Natural killer cell (primary cell): Measurements from ENCODE around the gene NDUFA13. TPM values are rescaled to one million over a fixed set of nuclear protein-coding genes. Genes with fewer than 3 reads are reported as not detected.

ENCODE experiments used
- ATAC-seq, 3 donors: fragments of 150-1000 bp in 2 of 3; fragments of 200-7000 bp in 1 of 3; cut with Tn5 transposase; 1 replicate in 1 of 3; 2 replicates in 2 of 3; pipeline ENCODE4 v1.10.0; 2021; ENCODE audit warnings: mild to moderate bottlenecking in 2 of 3, moderate library complexity in 2 of 3
- DNase-seq, 2 donors: peaks; one replicate each; pipeline versions ENCODE4 v3.0.0 to v3.0.0-alpha.2; 2013 to 2021; ENCODE audit warnings: mixed read lengths in 1 of 2
- H3K27ac ChIP-seq: one replicate; pipeline ENCODE4 v1.5.1; 2013; ENCODE audit warnings: mild to moderate bottlenecking, low read length
- H3K27me3 ChIP-seq: one replicate; pipeline ENCODE4 v1.6.1; 2013; ENCODE audit warnings: low read length; ENCODE audit not compliant: control insufficient read depth, insufficient read depth
- H3K36me3 ChIP-seq: one replicate; pipeline ENCODE4 v1.6.1; 2013; ENCODE audit warnings: low read length; ENCODE audit not compliant: control insufficient read depth, insufficient read depth
- H3K4me1 ChIP-seq: one replicate; pipeline ENCODE4 v1.6.1; 2013; ENCODE audit warnings: low read length; ENCODE audit not compliant: control insufficient read depth, insufficient read depth
- H3K4me3 ChIP-seq: one replicate; pipeline ENCODE4 v1.5.1; 2013; ENCODE audit warnings: low read length
- H3K9me3 ChIP-seq: one replicate; pipeline ENCODE4 v1.6.1; 2013; ENCODE audit warnings: low read length; ENCODE audit not compliant: control insufficient read depth, insufficient read depth
- H3K27ac Mint-ChIP-seq, 2 donors: one replicate each; pipeline ENCODE4 v1.8.0; 2022; ENCODE audit warnings: mild to moderate bottlenecking in 2 of 2, mixed read lengths in 2 of 2, moderate library complexity in 1 of 2
- H3K27me3 Mint-ChIP-seq, 2 donors: one replicate each; pipeline ENCODE4 v1.8.0; 2022; ENCODE audit warnings: low read depth in 2 of 2, mixed read lengths in 2 of 2
- H3K36me3 Mint-ChIP-seq: one replicate; pipeline ENCODE4 v1.8.0; 2022; ENCODE audit warnings: mixed read lengths
- H3K4me1 Mint-ChIP-seq, 2 donors: one replicate each; pipeline ENCODE4 v1.8.0; 2022; ENCODE audit warnings: mixed read lengths in 2 of 2
- H3K4me3 Mint-ChIP-seq: one replicate; pipeline ENCODE4 v1.8.0; 2022; ENCODE audit warnings: mild to moderate bottlenecking, moderate library complexity, mixed read lengths
- H3K9me3 Mint-ChIP-seq, 2 donors: one replicate each; pipeline ENCODE4 v1.8.0; 2022; ENCODE audit warnings: mixed read lengths in 2 of 2
- CTCF ChIP-seq: fragments of 200-600 bp; IDR thresholded peaks from one replicate; pipeline ENCODE4 v1.8.0; 2022; ENCODE audit warnings: antibody characterized with exemption
- WGBS: methylation state at CpG from one replicate; pipeline ENCODE4 v1.1.7; 2013; ENCODE audit warnings: missing lambda C conversion rate; ENCODE audit not compliant: insufficient coverage; 5-methylcytosine and 5-hydroxymethylcytosine counted together
- intact Hi-C: fragments of 100-400 bp; cut with micrococcal nuclease; formaldehyde crosslinking; loops from one replicate; pipeline ENCODE4 v1.14.2; 2022
- total RNA-seq, 4 donors: library from RNA; stranded (reverse); fragments of 120-200 nt in 1 of 4; gene quantifications; one replicate each; pipeline versions ENCODE4 v1.2.3 to v1.2.4, GENCODE V29; 2013 to 2022

NDUFA13 gene
- total RNA-seq, 3 donors from 2014 or later (not counting 1 experiment from before 2014, with no cell fraction given): 165 to 191 (median 188) TPM

- no peak for TF ChIP-seq CTCF
- no peak overlapping the region for H3K4me3 ChIP-seq
- WGBS: 8% methylated on average over 45 of the region's 45 CpGs
- no peaks in the 10 kb centered on the region for H3K36me3 ChIP-seq
- no peaks in the 10 kb centered on the region for H3K9me3 ChIP-seq
- no peaks in the 10 kb centered on the region for H3K36me3 Mint-ChIP-seq
- peaks cover 0 to 17% of the 10 kb centered on the region in 2 donors for H3K27me3 Mint-ChIP-seq
- H3K27ac Mint-ChIP-seq: peak overlapping the region in 1 of 2 donors; percentile 59
- H3K4me3 Mint-ChIP-seq: peak overlapping the region; percentile 60
- no peaks in the 10 kb centered on the region for H3K9me3 Mint-ChIP-seq
- peaks cover 37% of the 10 kb centered on the region for H3K4me1 ChIP-seq
- DNase-seq (peak; percentile 59 to 83), ATAC-seq (peak; percentile 71 to 83 (median 75))
- H3K4me1 Mint-ChIP-seq: peaks cover 13 to 35% of the 10 kb centered on the region in 2 donors
- intact Hi-C loops: no loop called here
- peaks cover 16% of the 10 kb centered on the region for H3K27me3 ChIP-seq
- no peak overlapping the region for H3K27ac ChIP-seq
Measured at GRCh38 chr19:19540715-19541515, 24.9 kb downstream of the NDUFA13 start.

- DNase-seq: no peak
- intact Hi-C loops: no loop called here
Measured at GRCh38 chr19:19541616-19542015, 25.6 kb downstream of the NDUFA13 start.

GRCh38 chr19:19542507-19542906, 26.5 kb downstream of the NDUFA13 start:
- H3K4me3 ChIP-seq: no peak overlapping the region
- Mint-ChIP-seq H3K9me3 (no peaks in the 10 kb centered on the region), H3K4me3 (no peak overlapping the region), H3K27me3 (peaks cover 0 to 14% of the 10 kb centered on the region in 2 donors), H3K4me1 (peaks cover 12 to 28% of the 10 kb centered on the region in 2 donors), H3K36me3 (no peaks in the 10 kb centered on the region), H3K27ac (no peak overlapping the region)
- H3K36me3 ChIP-seq: no peaks in the 10 kb centered on the region
- WGBS: 69% methylated on average over 12 of the region's 12 CpGs
- no peak for ATAC-seq
- peaks cover 35% of the 10 kb centered on the region for H3K4me1 ChIP-seq
- DNase-seq: no peak
- intact Hi-C loops: no loop called here
- no peak overlapping the region for H3K27ac ChIP-seq
- peaks cover 16% of the 10 kb centered on the region for H3K27me3 ChIP-seq
- H3K9me3 ChIP-seq: no peaks in the 10 kb centered on the region
- no peak for TF ChIP-seq CTCF

More at GRCh38 chr19:19541616-19542015, 25.6 kb downstream of the NDUFA13 start:
- peaks cover 0 to 14% of the 10 kb centered on the region in 2 donors for H3K27me3 Mint-ChIP-seq
- no peaks in the 10 kb centered on the region for H3K9me3 Mint-ChIP-seq
- H3K9me3 ChIP-seq: no peaks in the 10 kb centered on the region
- peaks cover 16% of the 10 kb centered on the region for H3K27me3 ChIP-seq
- H3K4me3 ChIP-seq: no peak overlapping the region
- WGBS: 85% methylated on average over 16 of the region's 16 CpGs
- peak overlapping the region; percentile 60 for H3K4me3 Mint-ChIP-seq
- H3K36me3 Mint-ChIP-seq: no peaks in the 10 kb centered on the region
- TF ChIP-seq CTCF: no peak
- H3K27ac ChIP-seq: no peak overlapping the region
- H3K4me1 ChIP-seq: peaks cover 37% of the 10 kb centered on the region
- peaks cover 13 to 34% of the 10 kb centered on the region in 2 donors for H3K4me1 Mint-ChIP-seq
- H3K36me3 ChIP-seq: no peaks in the 10 kb centered on the region
- no peak for ATAC-seq
- H3K27ac Mint-ChIP-seq: no peak overlapping the region
